ENCODE results near the gene RTN4IP1.
"Not testable (repeated sequence)": the region's sequence is repeated elsewhere in the genome, so short reads cannot be mapped to it uniquely, and the experiment has no call there.

Gene RTN4IP1

DNA sequence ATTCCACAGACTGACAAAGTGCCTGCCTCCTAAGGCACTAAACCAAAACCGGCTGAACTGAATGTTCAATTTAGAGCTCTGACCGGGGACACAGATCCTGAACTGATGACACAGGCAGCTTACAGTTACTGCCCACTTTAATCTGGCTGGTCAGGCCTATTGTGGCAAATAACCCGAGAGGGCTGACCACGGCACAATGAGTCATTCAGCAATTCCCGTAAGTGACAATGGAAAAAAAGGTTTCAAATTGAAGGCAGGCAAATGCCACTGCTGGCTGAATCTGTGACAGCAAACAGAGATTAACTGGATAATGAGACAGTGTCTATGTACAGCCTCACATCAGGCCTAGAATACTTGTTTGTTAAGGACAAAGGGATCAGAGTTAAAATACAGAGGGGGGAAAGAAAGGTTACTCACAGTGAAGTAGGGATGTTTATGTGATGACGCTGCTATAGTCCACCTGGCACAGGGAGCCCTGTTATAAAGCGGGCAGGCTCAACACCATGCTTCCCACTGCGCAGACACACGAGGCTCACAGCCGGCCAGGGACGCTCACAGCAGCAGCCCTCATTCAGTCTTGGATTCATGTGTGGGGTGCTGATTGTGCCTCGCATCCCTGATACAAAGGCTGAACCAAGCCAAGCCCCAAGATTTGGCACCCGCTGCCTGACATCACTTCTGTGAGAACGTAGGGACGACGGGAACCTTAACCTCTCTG is 54.4 kb downstream of the RTN4IP1 start:
- peak; percentile 62 for DNase-seq

DNA sequence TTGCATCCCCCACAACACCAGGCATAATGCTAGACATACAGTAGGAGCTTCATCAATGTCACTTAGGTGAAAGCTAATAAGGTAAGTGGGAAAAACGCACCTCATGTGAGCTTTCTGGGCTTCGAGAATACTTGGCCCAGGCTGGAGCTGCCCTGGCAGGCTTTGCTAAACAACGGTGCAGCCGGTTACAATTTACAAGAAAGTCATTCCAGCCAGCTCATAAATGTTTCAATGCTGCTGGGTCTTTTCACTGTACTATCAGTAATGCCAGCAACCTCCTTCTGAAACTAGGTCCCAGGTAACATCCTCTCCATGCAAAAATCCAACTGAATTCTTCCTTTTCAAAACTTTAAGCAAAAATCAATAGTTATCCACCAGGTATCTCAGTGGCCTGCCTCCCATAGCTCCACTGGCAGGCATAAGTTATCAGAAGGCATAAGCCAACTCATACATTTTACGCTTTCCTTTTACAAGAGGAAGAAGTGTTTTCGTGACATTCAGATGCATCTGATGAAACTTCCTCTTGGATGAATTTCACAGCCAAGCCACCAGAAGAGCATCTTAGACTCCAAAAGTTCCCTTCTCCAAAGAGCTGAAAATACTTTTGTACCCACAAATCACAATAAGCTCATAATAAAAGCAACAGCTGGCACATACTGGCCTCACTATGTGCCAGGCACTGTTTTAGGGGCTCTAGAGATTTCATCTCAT is 56.3 kb downstream of the RTN4IP1 start:
- DNase-seq: no peak

DNA sequence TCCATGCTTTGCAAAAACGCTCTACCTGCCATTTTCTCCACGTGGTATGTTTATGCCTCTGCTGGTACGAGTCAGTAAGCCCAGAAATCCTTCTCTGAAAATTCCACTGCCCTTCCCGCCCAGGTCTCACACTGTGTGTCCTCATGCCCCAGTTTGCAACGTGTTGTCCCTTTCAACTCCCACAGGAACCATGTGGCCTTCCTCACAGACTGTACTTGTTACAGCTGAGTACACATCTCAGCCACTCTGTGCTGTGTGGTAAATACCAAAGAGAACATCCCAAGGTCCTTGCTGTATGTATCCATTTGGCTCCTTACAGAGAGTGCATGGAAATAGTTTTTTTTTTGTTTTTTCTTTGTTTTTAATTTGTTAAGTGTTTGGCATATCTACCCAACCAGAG is 56.9 kb downstream of the RTN4IP1 start:
- no peak for DNase-seq

DNA sequence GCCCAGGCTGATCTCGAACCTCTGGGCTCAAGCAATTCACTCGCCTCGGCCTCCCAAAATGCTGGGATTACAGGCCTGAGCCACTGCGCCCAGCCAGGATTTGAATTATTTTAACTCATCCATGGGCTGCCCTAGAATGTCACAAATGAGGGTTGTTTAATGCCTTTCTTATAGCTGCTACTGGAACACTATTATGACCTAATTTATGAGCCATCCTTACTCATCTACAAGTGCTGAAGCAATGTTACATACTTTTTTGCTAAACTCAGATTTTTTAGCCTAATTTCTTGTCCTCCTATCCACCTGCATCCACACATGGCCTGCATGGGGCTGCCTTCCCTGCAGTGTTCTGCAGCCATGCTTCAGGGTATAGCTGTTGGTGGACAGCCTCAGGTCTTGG is 59.9 kb downstream of the RTN4IP1 start:
- no peak for DNase-seq

DNA sequence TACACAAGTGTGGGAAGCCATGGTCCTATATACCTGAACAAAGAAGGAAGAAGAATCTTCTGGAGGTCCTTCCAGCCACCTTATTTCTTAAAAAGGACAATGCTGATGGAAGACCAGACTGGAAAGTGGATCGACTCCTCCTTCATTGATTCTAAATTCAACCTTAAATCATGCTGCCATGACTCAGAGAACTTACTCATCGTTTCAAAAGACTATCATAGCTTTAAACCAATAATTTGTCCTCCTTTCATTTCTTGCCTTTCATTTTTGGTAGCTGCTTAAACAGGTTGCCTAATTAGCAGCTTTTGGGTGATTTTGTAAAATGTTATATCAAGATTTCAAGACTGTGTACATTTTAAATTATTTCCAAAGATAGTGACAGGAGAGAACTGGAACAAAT is 60.8 kb downstream of the RTN4IP1 start:
- DNase-seq: no peak

DNA sequence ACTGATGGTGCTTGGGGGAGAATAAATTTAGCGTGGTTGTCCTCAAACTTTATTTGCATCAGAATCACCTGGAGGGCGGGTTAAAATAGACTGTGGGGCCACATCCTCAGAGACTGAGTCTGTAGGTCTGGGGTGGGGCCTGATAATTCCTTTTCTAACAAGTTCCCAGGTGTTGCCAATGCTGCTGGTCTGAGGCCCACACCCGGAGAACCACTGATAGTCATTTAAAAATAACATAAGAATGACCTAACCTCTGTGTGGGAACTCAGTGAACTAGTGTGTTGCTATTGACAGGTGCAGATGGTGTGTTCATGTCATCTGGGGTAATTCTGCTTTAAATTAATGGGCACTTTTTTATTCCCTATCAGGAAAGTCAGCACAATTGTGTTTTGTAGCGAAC is 64.8 kb downstream of the RTN4IP1 start:
- DNase-seq: no peak

DNA sequence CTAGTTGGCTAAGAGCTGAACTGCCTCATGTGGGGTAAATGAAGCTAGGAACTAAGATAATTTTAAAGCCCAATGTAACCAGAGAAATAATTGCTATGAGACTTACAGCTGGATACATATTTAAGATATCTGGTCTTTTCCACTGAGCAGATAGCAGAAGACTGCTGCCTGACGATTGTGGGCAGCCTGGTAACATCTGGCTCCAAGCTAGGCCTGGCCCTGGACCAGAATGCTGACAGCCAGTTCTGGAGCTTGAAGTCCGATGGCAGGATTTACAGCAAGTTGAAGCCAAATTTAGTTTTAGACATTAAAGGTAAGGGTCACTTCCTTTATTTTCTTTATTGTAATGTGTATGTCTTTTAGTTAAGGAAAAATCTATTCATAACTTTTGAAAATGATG is 65.7 kb downstream of the RTN4IP1 start:
- no peak for DNase-seq

DNA sequence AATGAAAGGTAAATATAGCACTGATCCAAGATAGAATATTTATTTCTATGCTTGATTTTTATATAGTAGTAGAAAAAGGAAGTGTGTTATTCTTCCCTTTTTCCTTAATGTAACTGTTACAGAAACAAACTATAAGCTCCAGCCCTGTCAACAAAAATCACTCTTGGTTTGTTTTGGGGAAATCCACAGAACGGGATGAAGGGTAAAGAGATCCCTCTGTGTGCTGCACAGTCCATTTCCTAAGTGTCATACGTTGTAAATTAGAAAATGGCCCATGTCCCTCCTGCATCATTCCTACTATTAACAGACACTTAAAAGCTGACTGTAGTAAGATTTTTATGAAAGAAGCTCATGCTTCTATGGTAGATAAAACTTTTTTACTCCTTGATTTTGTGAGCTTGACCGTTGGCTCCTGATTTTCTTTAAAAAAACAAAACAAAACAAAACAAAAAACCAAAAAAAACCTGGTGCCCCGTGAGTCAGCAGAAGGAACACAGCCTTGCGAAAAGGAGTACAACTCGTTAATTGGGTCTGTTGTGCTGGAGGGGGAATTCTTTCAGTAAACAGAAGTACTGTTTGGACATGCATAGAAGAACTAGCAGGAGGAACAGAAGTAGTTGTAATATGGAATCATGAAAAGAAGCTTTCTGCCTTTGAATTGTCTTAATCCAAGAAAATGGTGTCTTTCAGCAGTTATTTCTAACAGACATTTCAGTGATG is 67.5 kb downstream of the RTN4IP1 start:
- no peak for DNase-seq

DNA sequence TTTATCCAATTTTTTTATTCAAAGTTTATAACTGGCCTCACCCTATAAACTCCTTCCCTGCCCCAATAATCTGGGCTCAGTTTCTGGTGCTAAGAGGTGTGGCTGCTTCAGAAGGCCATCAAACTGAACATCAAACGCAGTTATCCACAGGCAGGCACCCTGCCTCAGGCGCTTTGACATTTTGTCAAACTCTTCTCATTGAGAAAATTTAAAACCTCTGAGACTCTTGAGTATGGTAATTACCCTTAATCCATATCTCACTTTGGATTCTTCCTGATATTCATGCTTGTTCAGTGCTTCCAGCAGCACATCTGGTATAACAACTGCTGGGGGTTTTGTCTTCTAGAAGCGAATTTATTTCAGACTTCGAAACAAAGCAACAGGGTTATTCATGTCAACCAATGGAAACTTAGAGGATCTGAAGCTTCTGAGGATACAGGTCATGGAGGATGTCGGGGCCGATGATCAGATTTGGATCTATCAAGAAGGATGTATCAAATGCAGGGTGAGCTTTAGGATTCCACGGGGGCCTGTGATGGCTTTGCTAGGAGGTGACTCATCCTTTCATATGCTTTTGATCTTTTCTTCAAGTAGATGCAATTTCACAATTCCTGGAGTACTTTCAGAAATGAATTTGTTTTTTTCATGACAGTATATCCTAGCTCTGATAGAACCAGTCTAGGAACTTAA is 68.2 kb downstream of the RTN4IP1 start:
- peak; percentile 65 for DNase-seq

DNA sequence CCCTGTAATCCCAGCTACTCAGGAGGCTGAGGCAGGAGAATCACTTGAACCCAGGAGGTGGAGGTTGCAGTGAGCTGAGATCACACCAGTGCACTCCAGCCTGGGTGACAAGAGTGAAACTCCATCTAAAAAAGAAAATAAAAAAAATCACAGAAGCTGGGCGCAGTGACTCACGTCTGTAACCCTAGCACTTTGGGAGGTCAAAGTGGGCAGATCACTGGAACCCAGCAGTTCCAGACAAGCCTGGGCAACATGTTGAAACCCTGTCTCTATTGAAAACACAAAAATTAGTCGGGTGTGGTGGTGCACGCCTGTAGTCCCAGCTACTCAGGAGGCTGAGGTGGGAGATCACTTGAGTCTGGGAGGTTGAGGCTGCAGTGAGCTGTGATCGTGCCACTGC is 69.6 kb downstream of the RTN4IP1 start:
- not testable (repeated sequence) for DNase-seq

DNA sequence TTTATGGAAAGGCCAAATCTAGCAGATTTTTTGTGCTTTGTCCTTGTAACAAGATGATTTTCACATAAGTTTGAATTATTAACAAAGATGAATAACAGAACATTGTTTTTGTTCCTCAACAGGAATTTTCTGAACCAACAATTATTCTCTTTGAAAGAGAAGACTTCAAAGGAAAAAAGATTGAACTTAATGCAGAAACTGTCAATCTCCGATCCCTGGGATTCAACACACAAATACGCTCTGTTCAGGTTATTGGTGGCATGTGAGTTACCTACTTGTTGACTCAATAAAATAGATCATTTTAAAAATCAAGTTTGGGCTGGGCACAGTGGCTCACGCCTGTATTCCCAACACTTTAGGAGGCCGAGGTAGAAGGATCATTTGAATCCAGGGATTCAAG is 70.9 kb downstream of the RTN4IP1 start:
- DNase-seq: no peak

DNA sequence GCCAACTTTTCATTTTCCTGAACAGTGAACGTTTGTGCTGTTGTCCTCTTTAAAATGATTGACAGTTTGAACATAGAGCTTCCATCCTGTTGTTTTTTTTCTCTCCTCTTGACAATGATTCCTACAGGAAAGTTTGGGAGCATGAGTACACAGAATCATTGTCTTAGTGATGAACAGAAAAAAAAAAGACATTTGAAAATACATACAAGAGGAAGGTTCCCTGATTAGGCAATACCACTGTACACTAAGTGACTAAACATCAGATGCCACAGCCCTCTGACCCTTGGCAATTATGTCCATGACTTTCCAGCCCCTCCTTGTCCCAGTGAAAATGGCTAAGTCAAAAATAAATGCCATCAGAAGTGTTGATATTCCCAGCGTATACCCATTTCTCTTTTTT is 71.5 kb downstream of the RTN4IP1 start:
- DNase-seq: no peak

DNA sequence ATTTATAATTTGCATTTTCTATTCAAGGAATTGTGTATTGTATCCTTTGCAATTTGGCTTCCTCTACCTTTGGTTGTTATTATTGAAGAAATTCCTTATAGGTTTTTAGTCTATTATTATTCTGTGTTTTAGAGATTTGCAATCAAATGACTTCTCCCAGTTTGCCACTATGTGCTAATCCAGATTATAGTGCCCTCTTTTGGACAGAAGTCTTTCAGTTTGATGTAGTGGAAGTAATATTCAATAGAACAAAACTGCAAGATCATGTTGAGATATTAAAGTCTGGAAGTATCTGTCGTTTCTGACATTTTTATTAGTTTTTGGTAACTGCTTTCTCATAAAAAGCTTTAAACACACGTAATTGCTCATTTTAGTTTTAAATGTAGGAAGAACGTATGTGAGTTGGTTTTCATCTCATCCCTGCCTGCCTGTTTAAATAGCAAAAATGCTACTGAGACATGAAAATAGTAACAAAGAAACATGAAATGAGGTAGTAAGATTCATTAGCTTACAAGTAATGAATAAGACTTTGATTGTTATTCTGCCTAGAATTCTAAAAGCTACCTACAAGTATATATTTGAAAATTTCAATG is 72.8 kb downstream of the RTN4IP1 start:
- peak; percentile 45 for DNase-seq

DNA sequence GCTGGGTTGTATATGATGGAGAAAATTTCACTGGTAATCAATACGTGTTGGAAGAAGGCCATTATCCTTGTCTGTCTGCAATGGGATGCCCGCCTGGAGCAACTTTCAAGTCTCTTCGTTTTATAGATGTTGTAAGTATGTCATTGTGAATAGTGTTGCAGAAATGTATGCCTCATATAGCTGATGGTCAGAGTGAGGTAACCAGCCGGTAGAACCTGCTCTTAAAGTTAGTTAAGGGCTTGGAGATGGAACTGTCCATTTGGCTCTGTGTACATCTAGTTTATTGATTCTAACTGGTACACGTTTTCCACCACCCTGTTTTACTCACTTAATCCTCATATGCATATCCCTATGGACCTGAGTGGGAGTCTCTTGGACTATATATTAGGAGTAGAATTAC is 73.5 kb downstream of the RTN4IP1 start:
- DNase-seq: no peak

DNA sequence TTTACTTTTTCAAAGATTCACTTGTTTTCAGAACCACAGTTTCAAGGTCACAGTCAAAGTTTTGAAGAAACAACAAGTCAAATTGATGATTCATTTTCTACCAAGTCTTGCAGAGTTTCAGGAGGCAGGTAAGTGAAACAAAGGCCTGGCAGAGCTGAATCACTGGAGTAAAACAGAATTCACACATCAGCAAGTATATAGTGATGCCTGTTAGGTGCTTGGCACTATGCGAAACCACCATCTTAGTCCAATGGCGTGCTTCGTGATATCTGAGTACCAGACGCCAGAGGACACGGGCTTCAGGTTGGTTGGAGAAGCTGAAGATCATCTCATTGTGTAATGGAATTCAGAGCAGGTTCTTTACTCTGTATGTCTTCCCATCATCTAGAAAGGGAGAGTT is 75.9 kb downstream of the RTN4IP1 start:
- DNase-seq: no peak

DNA sequence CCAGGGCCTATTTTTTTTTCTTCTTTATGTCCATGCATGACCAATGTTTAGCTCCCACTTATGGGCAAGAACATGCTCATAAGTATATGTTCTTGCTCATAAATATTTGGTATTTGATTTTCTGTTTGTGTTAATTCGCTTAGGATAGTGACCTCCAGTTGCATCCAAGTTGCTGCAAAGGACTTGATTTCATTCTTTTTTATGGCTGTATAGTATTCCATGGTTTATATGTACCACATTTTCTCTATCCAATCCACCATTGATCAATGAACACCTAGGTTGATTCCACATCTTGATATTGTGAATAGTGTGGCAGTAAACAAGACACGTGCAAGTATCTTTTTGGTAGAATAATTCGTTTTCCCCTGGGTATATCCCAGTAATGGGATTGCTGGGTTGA is 78.1 kb downstream of the RTN4IP1 start:
- no peak for DNase-seq

DNA sequence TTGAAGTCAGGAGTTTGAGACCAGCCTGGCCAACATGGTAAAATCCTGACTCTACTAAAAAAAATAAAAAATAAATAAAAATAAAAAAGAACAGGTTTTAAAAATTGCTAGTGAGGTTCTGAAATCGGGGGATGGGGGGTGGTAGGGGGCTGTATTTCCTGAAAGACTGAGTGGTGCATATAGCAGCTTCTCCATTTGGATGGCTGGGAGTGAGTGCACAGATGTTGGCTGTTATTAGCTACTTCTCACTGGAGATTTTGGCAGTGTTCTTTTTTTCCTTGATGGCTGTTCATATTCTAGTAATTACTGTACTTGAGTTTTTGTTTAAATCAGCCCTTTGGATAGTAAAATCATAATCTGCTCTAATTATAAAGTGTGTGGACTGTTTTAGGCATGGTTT is 79.8 kb downstream of the RTN4IP1 start:
- no peak for DNase-seq

DNA sequence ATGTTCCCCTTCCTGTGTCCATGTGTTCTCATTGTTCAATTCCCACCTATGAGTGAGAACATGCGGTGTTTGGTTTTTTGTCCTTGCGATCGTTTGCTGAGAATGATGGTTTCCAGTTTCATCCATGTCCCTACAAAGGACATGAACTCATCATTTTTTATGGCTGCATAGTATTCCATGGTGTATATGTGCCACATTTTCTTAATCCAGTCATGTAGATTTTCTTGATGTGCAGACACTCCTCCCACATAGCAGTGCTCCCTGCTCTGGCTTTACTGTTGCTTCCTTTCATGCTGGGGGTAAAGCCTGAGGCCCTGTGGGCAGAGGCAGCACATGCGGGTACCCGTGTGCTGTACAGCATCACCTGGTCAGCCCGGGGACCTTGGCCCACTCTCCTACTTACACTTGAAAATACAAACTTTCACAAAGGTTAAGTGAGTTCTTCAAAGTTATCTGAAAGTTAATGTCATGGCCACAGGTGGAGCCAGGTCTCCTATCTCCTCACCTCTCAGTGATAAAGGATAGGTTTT is 80.3 kb downstream of the RTN4IP1 start:
- not testable (repeated sequence) for DNase-seq

DNA sequence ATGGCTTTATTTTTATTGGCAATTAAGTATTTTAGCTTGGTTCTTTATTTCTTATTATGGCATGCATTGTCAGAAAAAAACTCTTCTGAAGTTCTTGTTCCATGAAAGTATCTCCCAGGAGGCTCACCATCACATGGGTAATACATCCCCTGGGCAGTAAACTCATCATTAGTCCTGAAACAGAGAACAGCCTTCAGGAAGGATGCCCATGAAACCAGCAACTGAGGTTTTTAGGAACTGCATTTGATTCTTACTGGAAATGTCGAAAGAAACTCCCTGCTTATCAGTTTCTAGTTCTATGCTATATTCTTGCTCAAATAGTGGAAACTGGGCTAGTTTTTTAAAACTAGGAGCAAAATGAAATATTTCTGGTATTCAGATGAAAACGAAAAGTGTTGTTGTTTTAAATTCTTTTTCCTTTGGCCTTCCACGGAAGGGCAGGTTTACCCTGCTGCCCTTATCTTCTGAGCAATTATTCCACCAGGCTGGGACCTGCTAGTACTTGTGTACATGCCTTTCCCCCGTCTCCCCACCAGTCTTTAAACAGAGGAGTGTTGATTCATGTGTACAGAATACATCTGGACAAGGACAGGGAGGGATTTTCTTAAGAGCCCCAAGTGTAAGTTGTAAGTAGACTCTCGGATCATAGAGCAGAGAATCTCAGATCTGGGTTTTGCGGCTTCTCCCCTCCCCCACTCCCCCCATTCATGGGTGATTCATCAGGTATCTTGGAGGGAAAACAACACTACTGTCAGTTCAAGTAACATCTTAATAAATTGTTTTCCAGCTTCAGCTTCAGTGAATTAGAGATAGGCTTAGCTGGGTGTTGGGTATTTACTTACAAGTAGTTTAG is 81.5 kb downstream of the RTN4IP1 start:
- DNase-seq: peak; percentile 86

DNA sequence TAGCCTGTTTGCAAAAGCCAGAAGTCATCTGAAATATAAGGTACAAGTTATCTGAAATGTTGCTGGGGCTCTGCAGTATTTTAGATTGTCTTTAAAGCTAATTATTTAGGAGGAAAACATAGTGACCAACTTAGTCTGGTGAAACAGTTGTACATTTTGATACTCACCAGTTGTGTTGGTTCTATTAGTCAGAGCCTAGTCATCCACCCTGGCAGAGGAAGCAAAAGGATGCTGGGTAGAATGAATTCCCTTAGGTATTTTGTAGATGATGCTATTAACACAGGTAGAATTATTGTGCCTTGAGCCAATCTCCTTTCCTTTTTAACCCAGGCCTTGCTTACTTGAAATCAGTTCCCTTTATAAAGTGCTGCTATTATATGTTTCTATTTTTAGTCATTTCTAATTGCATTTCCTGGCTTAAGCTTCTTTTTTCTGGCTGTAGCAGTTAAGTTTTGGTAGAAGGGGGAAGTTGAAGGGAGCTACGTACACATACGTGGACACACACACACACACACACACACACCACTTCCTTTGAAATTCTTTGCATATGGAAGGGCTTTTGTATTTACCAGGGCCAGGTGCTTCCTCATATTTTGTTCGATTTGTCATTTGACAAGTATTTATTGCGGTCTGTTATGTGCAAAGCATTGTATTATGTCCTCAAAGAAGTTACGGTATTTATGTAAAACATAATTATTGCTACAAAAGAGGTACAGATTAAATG is 82.4 kb downstream of the RTN4IP1 start:
- DNase-seq: peak; percentile 86

DNA sequence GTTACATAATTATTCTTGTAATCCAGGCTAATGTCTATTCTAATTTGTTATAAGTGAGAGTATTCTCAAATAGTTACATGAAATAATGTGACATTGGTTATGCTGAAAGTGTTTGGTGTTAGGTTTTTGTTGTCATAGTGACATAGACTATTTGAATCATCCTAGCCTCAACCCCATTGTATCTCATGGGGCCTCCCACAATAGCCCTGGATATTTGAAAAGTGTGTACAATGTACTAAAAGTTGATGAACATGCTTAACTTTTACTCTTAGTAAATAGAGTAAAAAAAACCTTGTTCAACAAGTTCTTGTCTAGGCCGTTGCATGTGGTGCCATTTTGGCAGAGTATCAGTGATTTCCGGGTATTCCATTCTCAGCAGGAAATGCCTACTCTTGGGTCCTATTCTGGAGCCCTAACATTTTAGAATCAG is 83.0 kb downstream of the RTN4IP1 start:
- peak; percentile 59 for DNase-seq

Data from fibroblast of skin of right quadriceps (primary cell).